SU-DHL-6 (cell line): Measurements from ENCODE around the gene RBBP4.
"Not testable (repeated sequence)": the region's sequence is repeated elsewhere in the genome, so short reads cannot be mapped to it uniquely, and the experiment has no call there.

Experiments
- H2AFZ ChIP-seq: fragments of 200-600 bp; sonication (generic); 2 replicates; pipeline ENCODE4 v1.6.1; 2014; ENCODE audit warnings: low read depth, mild to moderate bottlenecking, moderate library complexity, mixed read lengths, antibody characterized with exemption, low read length; ENCODE audit not compliant: severe bottlenecking
- H3F3A ChIP-seq: fragments of 200-600 bp; shearing (Covaris generic); 2 replicates; pipeline ENCODE4 v1.6.0; 2016; ENCODE audit warnings: antibody characterized with exemption, mild to moderate bottlenecking; ENCODE audit not compliant: insufficient read depth
- H3K27ac ChIP-seq: fragments of 200-600 bp; sonication (generic); 2 replicates; pipeline ENCODE4 v1.5.1; 2016; ENCODE audit warnings: low read depth, mild to moderate bottlenecking, low read length, moderate library complexity, mixed read lengths
- H3K27me3 ChIP-seq: fragments of 200-600 bp; sonication (generic), shearing (Covaris generic); 2 replicates; pipeline ENCODE4 v1.6.0; 2014; ENCODE audit warnings: mild to moderate bottlenecking, low read length
- H3K36me3 ChIP-seq: fragments of 200-600 bp; sonication (generic); 2 replicates; pipeline ENCODE4 v1.6.1; 2014; ENCODE audit warnings: mild to moderate bottlenecking, low read length, mixed read lengths
- H3K4me2 ChIP-seq: fragments of 300-600, 200-600 bp; shearing (Covaris generic), sonication (generic); 2 replicates; pipeline ENCODE4 v1.6.0; 2014; ENCODE audit warnings: low read length, low read depth, mild to moderate bottlenecking; ENCODE audit not compliant: poor library complexity, severe bottlenecking
- H3K4me3 ChIP-seq: fragments of 200-600 bp; sonication (generic); 2 replicates; pipeline ENCODE4 v1.5.1; 2014; ENCODE audit warnings: antibody characterized with exemption, low read length, mild to moderate bottlenecking, mixed read lengths; ENCODE audit not compliant: insufficient read depth, poor library complexity, severe bottlenecking
- H3K79me2 ChIP-seq: fragments of 200-600 bp; sonication (generic); 2 replicates; pipeline ENCODE4 v1.6.1; 2014; ENCODE audit warnings: mild to moderate bottlenecking, low read length, moderate library complexity; ENCODE audit not compliant: insufficient read depth
- H3K9ac ChIP-seq: fragments of 200-600 bp; sonication (generic); 2 replicates; pipeline ENCODE4 v1.7.0; 2014; ENCODE audit warnings: mild to moderate bottlenecking, low read length
- H3K9me2 ChIP-seq: fragments of 200-600 bp; sonication (generic); replicated peaks from 2 replicates; pipeline ENCODE4 v1.6.1; 2014; ENCODE audit warnings: low read length; ENCODE audit not compliant: insufficient read depth
- H3K9me3 ChIP-seq: fragments of 200-600 bp; sonication (generic); 2 replicates; pipeline ENCODE4 v1.6.1; 2014; ENCODE audit warnings: low read length, mixed read lengths; ENCODE audit not compliant: insufficient read depth
- H4K20me1 ChIP-seq: fragments of 200-600 bp; sonication (generic); 2 replicates; pipeline ENCODE4 v1.6.1; 2014; ENCODE audit warnings: low read depth, mild to moderate bottlenecking, antibody characterized with exemption, low read length, moderate library complexity, mixed read lengths
- CTCF ChIP-seq: fragments of 200-600 bp; sonication (generic); IDR thresholded peaks from one replicate; pipeline ENCODE4 v1.5.1; 2017; ENCODE audit warnings: antibody characterized with exemption, mild to moderate bottlenecking, low read length, moderate library complexity; ENCODE audit not compliant: insufficient read depth, poor library complexity, severe bottlenecking
- EZH2phosphoT487 ChIP-seq: fragments of 200-600 bp; sonication (generic), shearing (Covaris generic); conservative IDR thresholded peaks from 2 replicates; pipeline ENCODE4 v1.6.1; 2018; ENCODE audit warnings: mild to moderate bottlenecking, antibody characterized with exemption, low read length, moderate library complexity, mixed read lengths

Gene RBBP4

DNA sequence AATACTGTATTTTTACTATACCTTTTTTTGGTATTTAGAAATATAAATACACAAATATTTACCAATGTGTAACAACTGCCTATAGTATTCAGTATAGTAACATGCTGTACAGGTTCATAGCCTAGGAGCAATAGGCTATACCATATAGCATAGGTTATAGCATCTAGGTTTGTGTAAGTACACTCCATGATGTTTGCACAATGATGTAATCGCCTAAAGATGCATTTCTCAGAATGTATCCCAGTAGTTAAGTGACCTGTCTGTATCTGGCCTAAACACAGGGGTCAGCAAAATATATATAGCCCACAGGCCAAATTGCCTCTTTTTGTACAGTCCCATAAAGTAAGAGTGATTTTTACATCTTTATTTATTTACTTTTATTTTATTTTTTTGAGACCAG, 24.8 kb upstream of the RBBP4 start:
- no peaks in the 10 kb centered on the region for H3K9me3 ChIP-seq
- H4K20me1 ChIP-seq, result no peaks in the 10 kb centered on the region
- no peak overlapping the region for H3K27ac ChIP-seq
- H3K36me3 ChIP-seq, result peaks cover 33% of the 10 kb centered on the region
- no peaks in the 10 kb centered on the region for H3K27me3 ChIP-seq
- H3K4me3 ChIP-seq, result no peak overlapping the region
- H3K4me2 ChIP-seq, result no peak overlapping the region
- H3K9me2 ChIP-seq, result no peaks in the 10 kb centered on the region
- no peaks in the 10 kb centered on the region; the same call in 1 of the 2 replicates for H3F3A ChIP-seq
- 0 out of 2 replicates have a peak, but pooled peaks cover 12% of the 10 kb centered on the region for H3K79me2 ChIP-seq
- no peak overlapping the region for H2AFZ ChIP-seq
- no peak overlapping the region for H3K9ac ChIP-seq
- no peak for TF ChIP-seq CTCF
- no peak for TF ChIP-seq EZH2phosphoT487

GRCh38 chr1:32627596-32628162, 23.3 kb upstream of the RBBP4 start:
- Histone ChIP-seq H3K9me3 (no peaks in the 10 kb centered on the region), H2AFZ (no peak overlapping the region), H3K9me2 (no peaks in the 10 kb centered on the region), H3F3A (peaks cover 5% of the 10 kb centered on the region; the same call in 1 of the 2 replicates), H3K27me3 (no peaks in the 10 kb centered on the region), H4K20me1 (peaks cover 1% of the 10 kb centered on the region; the same call in 1 of the 2 replicates), H3K79me2 (peaks cover 27% of the 10 kb centered on the region; the same call in 1 of the 2 replicates), H3K4me2 (no peak overlapping the region), H3K27ac (no peak overlapping the region), H3K36me3 (peaks cover 35% of the 10 kb centered on the region), H3K9ac (no peak overlapping the region), H3K4me3 (no peak overlapping the region)
- TF ChIP-seq CTCF (no peak), EZH2phosphoT487 (no peak)

DNA sequence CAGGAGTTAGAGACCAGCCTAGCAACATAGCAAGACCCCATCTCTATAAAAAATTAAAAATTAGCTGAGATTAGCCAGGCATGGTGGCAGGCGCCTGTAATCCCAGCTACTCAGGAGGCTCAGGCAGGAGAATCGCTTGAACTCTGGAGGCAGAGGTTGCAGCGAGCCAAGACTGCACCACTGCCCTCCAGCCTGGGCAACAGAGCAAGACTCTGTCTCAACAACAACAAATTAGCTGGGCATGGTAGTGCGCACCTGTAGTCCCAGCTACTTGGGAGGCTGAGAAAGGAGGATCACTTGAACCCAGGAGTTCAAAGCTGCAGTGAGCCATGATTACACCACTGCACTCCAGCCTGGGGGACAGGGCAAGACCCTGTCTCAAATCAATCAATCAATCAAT, 20.8 kb upstream of the RBBP4 start:
- not testable (repeated sequence) for H3K4me3 ChIP-seq, H3K27me3 ChIP-seq, H3K27ac ChIP-seq, H3F3A ChIP-seq, H4K20me1 ChIP-seq, H3K9me2 ChIP-seq, H3K9me3 ChIP-seq, H3K4me2 ChIP-seq, H3K9ac ChIP-seq, H2AFZ ChIP-seq
- peaks cover 38% of the 10 kb centered on the region for H3K36me3 ChIP-seq
- peaks cover 49% of the 10 kb centered on the region for H3K79me2 ChIP-seq

DNA sequence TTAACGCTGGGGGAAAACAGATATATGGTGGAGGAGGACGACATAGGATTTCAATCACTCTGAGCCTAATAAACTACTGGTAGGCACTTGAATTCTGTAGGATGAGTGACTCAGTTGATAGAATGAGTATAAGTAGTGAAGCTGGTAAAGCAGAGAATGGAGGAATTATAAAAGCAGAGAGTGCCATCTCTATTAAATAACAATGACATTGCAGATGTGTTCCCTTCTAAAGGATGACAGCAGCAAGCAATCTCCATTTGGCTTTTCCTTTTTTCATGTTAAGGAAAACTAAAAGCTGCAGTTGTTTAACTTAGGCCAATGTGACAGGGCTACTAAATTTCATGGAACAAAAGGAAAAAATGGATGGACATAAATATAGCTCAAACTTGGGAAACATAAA, 18.2 kb upstream of the RBBP4 start:
- H2AFZ ChIP-seq, result no peak overlapping the region
- no peaks in the 10 kb centered on the region for H3K9me2 ChIP-seq
- H3K79me2 ChIP-seq, result peaks cover 73% of the 10 kb centered on the region
- H3K9ac ChIP-seq, result no peak overlapping the region
- no peaks in the 10 kb centered on the region for H3K9me3 ChIP-seq
- H3K27ac ChIP-seq, result no peak overlapping the region
- peaks cover 11% of the 10 kb centered on the region; the same call in 1 of the 2 replicates for H4K20me1 ChIP-seq
- TF ChIP-seq CTCF (no peak), EZH2phosphoT487 (no peak)
- no peak overlapping the region for H3K4me3 ChIP-seq
- peaks cover 30% of the 10 kb centered on the region for H3K36me3 ChIP-seq
- no peaks in the 10 kb centered on the region for H3K27me3 ChIP-seq
- no peak overlapping the region for H3K4me2 ChIP-seq
- H3F3A ChIP-seq, result peaks cover 5% of the 10 kb centered on the region; the same call in 1 of the 2 replicates
